Loucy (cell line): ENCODE data around the gene AADAC.

Experiments used
- CTCF ChIP-seq: fragments of 200-600 bp; sonication (generic); conservative IDR thresholded peaks from 2 replicates; pipeline ENCODE4 v1.5.1; 2014; ENCODE audit warnings: mild to moderate bottlenecking, antibody characterized with exemption, low read length
- EZH2phosphoT487 ChIP-seq: fragments of 200-600 bp; IDR thresholded peaks from 2 replicates; pipeline ENCODE4 v1.6.1; 2018; ENCODE audit warnings: antibody characterized with exemption, mild to moderate bottlenecking, moderate library complexity, borderline replicate concordance

- no peak for TF ChIP-seq CTCF
- no peak for TF ChIP-seq EZH2phosphoT487
These were observed 27.9 kb downstream of the AADAC start for GRCh38 chr3:151841801-151842200.
